Thyroid gland (tissue), 4 donors: Measurements from ENCODE around the gene MTCL1.

Source experiments
- CTCF ChIP-seq, 6 experiments: fragments of 200-600 bp in 3 of 6; fragments of 450-650 bp in 3 of 6; sonication (generic) in 3 of 6; IDR thresholded peaks; one replicate each; pipeline ENCODE4 v1.5.1; 2016 to 2019; ENCODE audit warnings: antibody characterized with exemption in 6 of 6, mild to moderate bottlenecking in 2 of 6, inconsistent platforms in 1 of 6, moderate library complexity in 1 of 6
- POLR2A ChIP-seq, 2 donors: fragments of 450-650 bp; IDR thresholded peaks; one replicate each; pipeline ENCODE4 v1.6.1; 2017; ENCODE audit warnings: antibody characterized with exemption in 2 of 2, mild to moderate bottlenecking in 2 of 2, moderate library complexity in 1 of 2

GRCh38 chr18:8785261-8785660 is 79.9 kb downstream of the MTCL1 start:
- no peak for TF ChIP-seq CTCF (IDR thresholded peaks at IDR 0.05)
- TF ChIP-seq POLR2A (IDR thresholded peaks at IDR 0.05) = no peak
